ENCODE results near the gene MYL4. TPM values are rescaled to one million over a fixed set of nuclear protein-coding genes. Genes with fewer than 3 reads are reported as not detected.

Gene MYL4
- total and polyA plus RNA-seq, 10 of the 15 experiments (the other 5 are each of a cell fraction or from before 2014, with no cell fraction given) = 0.23 to 1.6 (median 0.58) TPM; not detected in 3

GRCh38 chr17:47239619-47239966 lies 30.4 kb downstream of the MYL4 start:
- ATAC-seq (no peak), FAIRE-seq (no peak), DNase-seq (ENCODE audit: low read depth, low spot score) (no peak)
- BruUV-seq (replicated peaks) = no TSS peak
- Histone ChIP-seq H4K20me1 (ENCODE audit: control insufficient read depth, insufficient read depth) (no peaks in the 10 kb centered on the region), H3K4me2 (ENCODE audit: control insufficient read depth, insufficient read depth) (no peak overlapping the region), H2AFZ (ENCODE audit: control insufficient read depth, low read depth, low read length) (no peak overlapping the region; the same call in 1 of the 2 replicates), H3K9ac (ENCODE audit: control insufficient read depth, insufficient read depth, low read length) (no peak overlapping the region), H3K79me2 (ENCODE audit: control insufficient read depth, insufficient read depth, low read length) (no peaks in the 10 kb centered on the region), H3K27me3 (replicated peaks in 1 of 2; ENCODE audit: control insufficient read depth in 2 of 2, insufficient read depth in 2 of 2, low read length in 1 of 2) (no peaks in the 10 kb centered on the region), H3K4me3 (no peak overlapping the region), H3K36me3 (ENCODE audit: control insufficient read depth in 2 of 2, insufficient read depth in 2 of 2, low read length in 1 of 2) (no peaks in the 10 kb centered on the region), H3K4me1 (ENCODE audit: control insufficient read depth, insufficient read depth, low read length) (peaks cover 10% of the 10 kb centered on the region), H3K9me3 (replicated peaks; ENCODE audit: control insufficient read depth, insufficient read depth, low read length) (peaks cover 8% of the 10 kb centered on the region; the same call in 2 of the 3 replicates), H3K27ac (ENCODE audit: control insufficient read depth, insufficient read depth) (no peak overlapping the region)
- ChIA-PET CTCF (interaction anchor here (0.8 to 3.0 kb wide), 5 partner anchors 9 to 75 kb away, joined by 3 to 16 read pairs (median 12); no protein-coding TSS in a partner anchor), RAD21 (ENCODE audit: unreplicated experiment) (interaction anchor here (1.8 to 3.1 kb wide), 3 partner anchors 9 to 76 kb away, joined by 6 to 12 read pairs (median 6); no protein-coding TSS in a partner anchor), SMC1A (ENCODE audit: uncharacterized antibody, unreplicated experiment) (interaction anchor here (0.8 to 2.2 kb wide), 7 partner anchors 10 to 76 kb away, joined by 3 to 13 read pairs (median 4); no protein-coding TSS in a partner anchor), POLR2A (no interaction called here)
- intact Hi-C loops (cut with micrococcal nuclease; ENCODE audit: unreplicated experiment) (no loop called here), in situ Hi-C loops (cut with MboI) (no loop called here)
- TF ChIP-seq TBL1XR1 (IDR thresholded peaks at IDR 0.05; ENCODE audit: low read depth, low read length) (no peak), CHD4 (IDR thresholded peaks at IDR 0.05) (no peak), YBX1 (IDR thresholded peaks at IDR 0.05) (no peak), IRF4 (IDR thresholded peaks at IDR 0.05; ENCODE audit: low read depth, low read length) (no peak), E2F8 (IDR thresholded peaks at IDR 0.05; ENCODE audit: low read depth, partially characterized antibody) (no peak), KAT2A (conservative IDR thresholded peaks at IDR 0.05; ENCODE audit: control insufficient read depth, low read depth, low read length) (no peak), HDGF (IDR thresholded peaks at IDR 0.05) (no peak), ZBED1 (IDR thresholded peaks at IDR 0.05; ENCODE audit: borderline replicate concordance) (no peak), SKIL (IDR thresholded peaks at IDR 0.05; ENCODE audit: low read depth, poor library complexity, severe bottlenecking) (no peak)
- 78% methylated on average over 7 of the region's 7 CpGs for WGBS (ENCODE audit: insufficient coverage, insufficient replicate concordance, low lambda C conversion rate, missing lambda C conversion rate)

All from GM12878 (cell line).